Panc1 (cell line): ENCODE data around the gene LRRC56. TPM values are rescaled to one million over a fixed set of nuclear protein-coding genes. Genes with fewer than 3 reads are reported as not detected.

Experiments used
- ATAC-seq: fragments of 200-7000 bp; cut with Tn5 transposase; 2 replicates; pipeline ENCODE4 v1.9.1; 2020; ENCODE audit warnings: mild to moderate bottlenecking, moderate library complexity
- BruUV-seq: library from RNA; stranded (reverse); fragments of 400-500 nt; replicated peaks from 2 replicates; lab custom pipeline; 2021; lab: Mats Ljungman, UMichigan
- CTCF ChIA-PET: fragments of 300-600 bp; sonication (Branson Sonifier 250); formaldehyde crosslinking; loops from one replicate; lab custom pipeline; 2022; ENCODE audit warnings: antibody characterized with exemption; lab: Charles Lee
- POLR2A ChIA-PET: fragments of 300-600 bp; sonication (Branson Sonifier 250); formaldehyde crosslinking; loops from one replicate; lab custom pipeline; 2022; ENCODE audit warnings: antibody characterized with exemption; lab: Charles Lee
- DNase-seq: peaks from one replicate; pipeline ENCODE4 v3.0.0-alpha.2; 2010; ENCODE audit warnings: low read depth, low spot score
- H3K27ac ChIP-seq: 2 replicates; pipeline ENCODE4 v1.5.1; 2011; ENCODE audit warnings: mild to moderate bottlenecking, low read length, inconsistent platforms
- H3K27me3 ChIP-seq: fragments of 200-500 bp; sonication (Bioruptor generic); 2 replicates; pipeline ENCODE4 v1.6.0; 2014; ENCODE audit warnings: low read length, inconsistent platforms; ENCODE audit not compliant: control insufficient read depth, insufficient read depth
- H3K36me3 ChIP-seq: fragments of 200-500 bp; sonication (Bioruptor generic); 2 replicates; pipeline ENCODE4 v1.5.1; 2014; ENCODE audit warnings: inconsistent platforms, mild to moderate bottlenecking, low read length, moderate library complexity; ENCODE audit not compliant: control insufficient read depth, insufficient read depth
- H3K4me1 ChIP-seq: 2 replicates; pipeline ENCODE4 v1.5.1; 2011; ENCODE audit warnings: inconsistent platforms, mild to moderate bottlenecking, low read length, moderate library complexity; ENCODE audit not compliant: control insufficient read depth, insufficient read depth
- H3K4me3 ChIP-seq, 2 experiments: 2 replicates each; pipeline ENCODE4 v1.5.1; 2011 to 2012; ENCODE audit warnings: low read depth in 2 of 2, low read length in 2 of 2, mild to moderate bottlenecking in 2 of 2, inconsistent platforms in 1 of 2, moderate library complexity in 1 of 2
- H3K9me3 ChIP-seq: fragments of 200-500 bp; sonication (Bioruptor generic); 2 replicates; pipeline ENCODE4 v1.5.1; 2014; ENCODE audit warnings: low read depth, mild to moderate bottlenecking, inconsistent platforms, low read length, moderate library complexity; ENCODE audit not compliant: control insufficient read depth, insufficient read depth
- POLR2AphosphoS5 ChIP-seq: IDR thresholded peaks from 2 replicates; pipeline ENCODE4 v1.6.1; 2012; ENCODE audit warnings: mild to moderate bottlenecking, low read depth, low read length, moderate library complexity
- SIN3A ChIP-seq: IDR thresholded peaks from 2 replicates; pipeline ENCODE4 v1.6.1; 2012; ENCODE audit warnings: low read depth, mild to moderate bottlenecking, low read length, moderate library complexity, borderline replicate concordance; ENCODE audit not compliant: insufficient read depth
- TCF7L2 ChIP-seq: IDR thresholded peaks from 2 replicates; pipeline ENCODE4 v1.6.1; 2011; ENCODE audit warnings: mild to moderate bottlenecking, low read depth, low read length, inconsistent platforms
- in situ Hi-C: cut with HindIII; loops from 2 replicates; pipeline ENCODE4 v1.10.0; 2016; ENCODE audit warnings: low sequenced_read_pairs, low pct_unique_long_range_greater_than_20kb
- intact Hi-C: fragments of 100-400 bp; cut with micrococcal nuclease; formaldehyde crosslinking; loops from one replicate; pipeline ENCODE4 v1.10.0; 2022; ENCODE audit not compliant: unreplicated experiment
- total RNA-seq: library from RNA; stranded (reverse); gene quantifications from one replicate; pipeline ENCODE4 v1.2.1, GENCODE V29; 2021; ENCODE audit not compliant: unreplicated experiment
- TF ChIP-seq, protein P1 (sequence below), 2 experiments: IDR thresholded peaks; 2 replicates each; pipeline ENCODE4 v1.6.1; 2011 to 2012; ENCODE audit warnings: low read depth in 2 of 2, control low read depth in 1 of 2, low read length in 1 of 2, mild to moderate bottlenecking in 1 of 2, moderate library complexity in 1 of 2; ENCODE audit not compliant: insufficient read depth in 1 of 2
- TF ChIP-seq, protein P2 (sequence below): fragments of 450-650 bp; IDR thresholded peaks from 2 replicates; pipeline ENCODE4 v1.5.1; 2017; ENCODE audit warnings: mild to moderate bottlenecking

The LRRC56 gene
- total RNA-seq, 1 experiment from 2014 or later: 9.8 TPM

DNA sequence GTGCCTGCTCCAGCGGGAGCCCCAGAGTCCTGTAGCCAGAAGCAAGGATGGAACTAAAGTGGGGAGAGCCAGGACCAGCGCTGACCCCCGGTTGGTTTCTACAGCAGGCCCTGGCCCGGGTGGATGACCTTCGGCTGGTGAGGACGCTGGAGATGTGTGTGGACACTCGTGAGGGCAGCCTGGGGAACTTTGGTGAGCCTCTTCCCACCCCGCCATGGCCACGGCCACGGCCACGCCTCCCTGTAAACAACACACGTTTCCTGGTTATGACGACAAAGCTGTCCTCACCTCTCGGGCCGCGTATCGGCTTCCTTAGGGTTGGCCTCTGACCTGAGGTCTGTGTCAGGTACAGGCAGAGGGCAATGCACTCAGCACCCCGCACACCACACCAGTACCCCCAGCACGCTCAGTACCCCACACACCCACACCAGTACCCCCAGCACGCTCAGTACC lies 4.1 kb downstream of the LRRC56 start:
- no peak overlapping the region for H3K27ac ChIP-seq
- no peak for ATAC-seq
- in situ Hi-C loops (no loop called here), intact Hi-C loops (no loop called here)
- ChIA-PET POLR2A (no interaction called here), CTCF (no interaction called here)
- TF ChIP-seq, protein P1, sequence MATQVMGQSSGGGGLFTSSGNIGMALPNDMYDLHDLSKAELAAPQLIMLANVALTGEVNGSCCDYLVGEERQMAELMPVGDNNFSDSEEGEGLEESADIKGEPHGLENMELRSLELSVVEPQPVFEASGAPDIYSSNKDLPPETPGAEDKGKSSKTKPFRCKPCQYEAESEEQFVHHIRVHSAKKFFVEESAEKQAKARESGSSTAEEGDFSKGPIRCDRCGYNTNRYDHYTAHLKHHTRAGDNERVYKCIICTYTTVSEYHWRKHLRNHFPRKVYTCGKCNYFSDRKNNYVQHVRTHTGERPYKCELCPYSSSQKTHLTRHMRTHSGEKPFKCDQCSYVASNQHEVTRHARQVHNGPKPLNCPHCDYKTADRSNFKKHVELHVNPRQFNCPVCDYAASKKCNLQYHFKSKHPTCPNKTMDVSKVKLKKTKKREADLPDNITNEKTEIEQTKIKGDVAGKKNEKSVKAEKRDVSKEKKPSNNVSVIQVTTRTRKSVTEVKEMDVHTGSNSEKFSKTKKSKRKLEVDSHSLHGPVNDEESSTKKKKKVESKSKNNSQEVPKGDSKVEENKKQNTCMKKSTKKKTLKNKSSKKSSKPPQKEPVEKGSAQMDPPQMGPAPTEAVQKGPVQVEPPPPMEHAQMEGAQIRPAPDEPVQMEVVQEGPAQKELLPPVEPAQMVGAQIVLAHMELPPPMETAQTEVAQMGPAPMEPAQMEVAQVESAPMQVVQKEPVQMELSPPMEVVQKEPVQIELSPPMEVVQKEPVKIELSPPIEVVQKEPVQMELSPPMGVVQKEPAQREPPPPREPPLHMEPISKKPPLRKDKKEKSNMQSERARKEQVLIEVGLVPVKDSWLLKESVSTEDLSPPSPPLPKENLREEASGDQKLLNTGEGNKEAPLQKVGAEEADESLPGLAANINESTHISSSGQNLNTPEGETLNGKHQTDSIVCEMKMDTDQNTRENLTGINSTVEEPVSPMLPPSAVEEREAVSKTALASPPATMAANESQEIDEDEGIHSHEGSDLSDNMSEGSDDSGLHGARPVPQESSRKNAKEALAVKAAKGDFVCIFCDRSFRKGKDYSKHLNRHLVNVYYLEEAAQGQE (IDR thresholded peaks at IDR 0.05; ENCODE audit: insufficient read depth in 1 of 2, low read depth in 2 of 2, low read length in 1 of 2): no peak
- no peak for TF ChIP-seq TCF7L2
- TF ChIP-seq, protein P2, sequence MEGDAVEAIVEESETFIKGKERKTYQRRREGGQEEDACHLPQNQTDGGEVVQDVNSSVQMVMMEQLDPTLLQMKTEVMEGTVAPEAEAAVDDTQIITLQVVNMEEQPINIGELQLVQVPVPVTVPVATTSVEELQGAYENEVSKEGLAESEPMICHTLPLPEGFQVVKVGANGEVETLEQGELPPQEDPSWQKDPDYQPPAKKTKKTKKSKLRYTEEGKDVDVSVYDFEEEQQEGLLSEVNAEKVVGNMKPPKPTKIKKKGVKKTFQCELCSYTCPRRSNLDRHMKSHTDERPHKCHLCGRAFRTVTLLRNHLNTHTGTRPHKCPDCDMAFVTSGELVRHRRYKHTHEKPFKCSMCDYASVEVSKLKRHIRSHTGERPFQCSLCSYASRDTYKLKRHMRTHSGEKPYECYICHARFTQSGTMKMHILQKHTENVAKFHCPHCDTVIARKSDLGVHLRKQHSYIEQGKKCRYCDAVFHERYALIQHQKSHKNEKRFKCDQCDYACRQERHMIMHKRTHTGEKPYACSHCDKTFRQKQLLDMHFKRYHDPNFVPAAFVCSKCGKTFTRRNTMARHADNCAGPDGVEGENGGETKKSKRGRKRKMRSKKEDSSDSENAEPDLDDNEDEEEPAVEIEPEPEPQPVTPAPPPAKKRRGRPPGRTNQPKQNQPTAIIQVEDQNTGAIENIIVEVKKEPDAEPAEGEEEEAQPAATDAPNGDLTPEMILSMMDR: no peak
- TF ChIP-seq POLR2AphosphoS5: no peak
- no peak for TF ChIP-seq SIN3A
- H3K4me3 ChIP-seq: no peak overlapping the region
- DNase-seq: no peak
- H3K4me1 ChIP-seq: peaks cover 15% of the 10 kb centered on the region
- no peaks in the 10 kb centered on the region for H3K9me3 ChIP-seq
- H3K27me3 ChIP-seq: no peaks in the 10 kb centered on the region
- BruUV-seq: no TSS peak
- no peaks in the 10 kb centered on the region for H3K36me3 ChIP-seq

DNA sequence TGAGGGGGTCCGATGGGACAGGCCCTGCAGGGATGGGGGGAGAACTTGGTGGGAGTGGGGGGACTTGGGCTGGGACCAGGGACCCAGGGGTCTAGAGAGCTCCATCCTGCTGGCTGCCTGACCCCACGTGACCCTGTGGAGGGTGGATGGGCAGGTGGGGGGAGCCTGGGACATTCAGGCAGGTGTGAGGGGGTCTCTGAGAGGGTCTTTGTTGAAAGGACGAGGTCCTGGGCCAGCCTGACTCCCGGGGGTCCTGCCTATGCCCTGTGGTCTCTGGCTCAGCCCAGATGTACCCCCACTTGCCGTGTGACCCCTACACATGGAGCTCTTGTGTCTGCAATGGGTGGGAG lies 7.5 kb downstream of the LRRC56 start:
- TF ChIP-seq, protein P2: no peak
- TF ChIP-seq TCF7L2 (no peak), SIN3A (no peak), POLR2AphosphoS5 (no peak)
- TF ChIP-seq, protein P1 (IDR thresholded peaks at IDR 0.05; ENCODE audit: insufficient read depth in 1 of 2, low read depth in 2 of 2, low read length in 1 of 2): no peak
- in situ Hi-C loops: no loop called here
- no peak overlapping the region for H3K4me3 ChIP-seq
- H3K27ac ChIP-seq: no peak overlapping the region
- H3K9me3 ChIP-seq: no peaks in the 10 kb centered on the region
- DNase-seq (no peak), ATAC-seq (no peak)
- ChIA-PET POLR2A (interaction anchor here (1.0 kb wide), 1 partner anchor 9 kb away, joined by 3 read pairs; no protein-coding TSS in a partner anchor), CTCF (no interaction called here)
- H3K4me1 ChIP-seq: peaks cover 4% of the 10 kb centered on the region
- no TSS peak for BruUV-seq
- no peaks in the 10 kb centered on the region for H3K36me3 ChIP-seq
- H3K27me3 ChIP-seq: no peaks in the 10 kb centered on the region
- intact Hi-C loops: no loop called here
